Hepatic stellate cell (primary cell): ENCODE results near the gene ATP5ME.
"Not testable (repeated sequence)": the region's sequence is repeated elsewhere in the genome, so short reads cannot be mapped to it uniquely, and the experiment has no call there.

Experiments used
- DNase-seq: peaks from one replicate; pipeline ENCODE4 v3.0.0; 2011; ENCODE audit warnings: low spot score

The ATP5ME gene

DNA sequence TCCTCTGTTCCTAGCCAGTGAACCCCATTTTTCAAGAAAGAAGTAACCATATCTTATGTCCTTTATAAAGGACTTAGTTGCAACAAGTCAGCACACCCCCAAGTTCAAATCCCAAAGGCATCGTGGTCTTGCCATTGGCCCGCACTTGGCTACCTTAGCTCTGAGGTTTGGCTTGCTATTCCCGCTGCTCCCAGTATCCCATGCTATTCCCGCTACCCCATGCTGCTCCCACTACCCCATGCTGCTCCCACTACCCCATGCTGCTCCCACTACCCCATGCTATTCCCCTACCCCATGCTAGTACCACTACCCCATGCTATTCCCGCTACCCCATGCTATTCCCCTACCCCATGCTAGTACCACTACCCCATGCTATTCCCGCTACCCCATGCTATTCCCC is 5.9 kb downstream of the ATP5ME start:
- DNase-seq: not testable (repeated sequence)

DNA sequence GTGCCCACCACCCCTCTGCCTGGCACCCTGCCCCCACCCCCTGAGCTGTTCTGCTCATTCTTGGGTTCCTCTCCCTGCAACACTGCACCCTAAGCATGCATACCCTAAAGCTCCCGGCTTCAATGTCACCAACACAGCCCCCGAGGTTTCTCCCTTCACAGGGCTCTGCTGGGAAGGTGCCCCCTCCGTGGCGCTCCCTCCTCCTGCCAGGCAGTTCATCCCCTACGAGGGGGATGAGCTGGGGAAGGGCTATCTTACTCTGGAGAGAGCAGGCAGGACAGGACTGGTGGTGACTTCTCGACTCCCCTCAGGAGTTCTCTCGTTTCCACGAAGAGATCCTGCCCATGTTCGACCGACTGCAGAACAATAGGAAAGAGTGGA is 6.5 kb downstream of the ATP5ME start:
- DNase-seq: no peak

DNA sequence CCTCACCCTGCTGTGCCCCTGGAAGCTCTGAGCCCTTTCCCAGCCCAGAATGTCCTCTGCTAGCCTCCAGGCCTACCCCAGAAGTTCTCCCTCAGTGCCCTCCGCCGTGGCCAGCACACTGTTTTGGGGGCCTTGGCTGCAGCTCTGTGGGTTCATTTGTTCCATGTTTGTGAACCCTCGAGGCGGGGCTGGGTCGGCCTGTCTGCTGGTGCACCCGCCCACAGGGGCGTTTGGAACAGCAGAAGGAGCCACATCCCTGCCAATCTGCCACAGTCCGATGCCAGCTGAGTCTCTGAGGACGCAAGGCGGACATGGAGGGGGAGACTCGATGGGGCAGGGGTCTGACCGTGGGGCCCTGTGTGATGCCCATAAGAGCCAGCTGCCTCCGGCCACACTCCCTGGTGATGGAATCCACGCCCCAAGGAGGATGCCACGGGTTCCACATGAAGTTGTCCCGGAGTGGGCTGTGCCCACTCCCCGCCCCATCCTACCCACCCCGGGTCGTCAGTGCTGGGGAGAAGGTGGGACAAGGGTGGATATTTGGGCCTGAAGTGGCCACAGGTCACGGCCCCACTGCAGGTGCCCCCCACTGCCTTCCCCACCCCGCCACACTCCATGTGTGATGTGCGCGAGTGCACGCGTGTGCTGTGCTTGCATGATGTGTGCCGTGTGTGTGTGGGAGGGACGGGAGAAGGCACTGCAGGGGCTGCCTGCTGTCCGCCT is 7.1 kb downstream of the ATP5ME start:
- DNase-seq: no peak

GRCh38 chr4:666436-666810 is 7.7 kb downstream of the ATP5ME start:
- no peak for DNase-seq

DNA sequence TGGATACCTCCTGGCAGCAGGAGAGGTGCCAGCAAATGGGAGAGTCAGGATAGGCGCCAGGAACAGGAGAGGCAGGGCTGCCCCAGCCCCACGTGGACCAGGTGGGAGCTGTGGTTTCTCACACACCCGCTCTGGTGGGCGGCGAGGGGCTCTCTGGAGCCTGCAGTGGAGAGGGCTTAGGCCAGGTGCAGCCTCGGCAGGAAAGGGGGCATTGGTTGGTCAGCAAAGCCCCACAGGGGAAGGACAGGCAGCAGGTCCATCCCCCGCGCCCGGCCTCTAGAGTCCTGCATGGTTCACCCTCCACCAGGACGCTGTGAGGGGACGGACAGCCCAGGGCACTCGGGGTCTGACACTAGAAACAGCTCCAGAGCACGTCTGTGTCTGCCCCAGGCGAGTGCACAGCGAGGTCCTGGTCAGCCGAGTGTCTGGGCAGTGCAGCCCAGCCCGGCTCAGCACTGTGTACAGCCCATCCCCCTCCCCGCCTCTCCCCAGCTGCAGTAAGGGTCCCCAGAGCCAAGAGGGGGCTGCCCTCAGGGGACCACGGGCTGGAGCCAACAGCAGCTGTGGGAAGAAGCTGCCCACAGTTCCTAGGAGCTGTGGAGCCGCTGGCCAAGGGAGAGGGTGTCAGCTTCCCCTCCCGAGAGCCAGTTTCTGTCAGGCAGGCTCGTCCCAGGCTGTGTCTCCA is 8.2 kb downstream of the ATP5ME start:
- DNase-seq: no peak

DNA sequence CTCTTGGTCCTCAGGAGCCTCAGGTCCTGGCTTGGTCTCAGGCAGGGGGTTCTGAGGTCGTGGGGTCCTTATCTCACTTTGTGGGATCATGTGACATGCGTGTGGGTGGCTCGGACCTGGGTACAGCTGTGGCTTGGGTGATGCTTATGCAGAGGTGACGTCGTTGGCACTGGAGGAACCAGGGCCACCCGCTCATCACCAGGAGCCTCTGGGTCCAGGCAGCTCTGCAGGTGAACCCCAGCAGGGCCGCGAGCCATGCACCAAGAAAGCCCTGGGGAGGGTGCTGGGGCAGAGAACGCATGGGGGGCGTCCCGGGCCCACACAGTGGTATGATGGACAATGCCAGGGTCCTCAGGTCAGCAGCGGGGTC is 8.7 kb downstream of the ATP5ME start:
- no peak for DNase-seq

DNA sequence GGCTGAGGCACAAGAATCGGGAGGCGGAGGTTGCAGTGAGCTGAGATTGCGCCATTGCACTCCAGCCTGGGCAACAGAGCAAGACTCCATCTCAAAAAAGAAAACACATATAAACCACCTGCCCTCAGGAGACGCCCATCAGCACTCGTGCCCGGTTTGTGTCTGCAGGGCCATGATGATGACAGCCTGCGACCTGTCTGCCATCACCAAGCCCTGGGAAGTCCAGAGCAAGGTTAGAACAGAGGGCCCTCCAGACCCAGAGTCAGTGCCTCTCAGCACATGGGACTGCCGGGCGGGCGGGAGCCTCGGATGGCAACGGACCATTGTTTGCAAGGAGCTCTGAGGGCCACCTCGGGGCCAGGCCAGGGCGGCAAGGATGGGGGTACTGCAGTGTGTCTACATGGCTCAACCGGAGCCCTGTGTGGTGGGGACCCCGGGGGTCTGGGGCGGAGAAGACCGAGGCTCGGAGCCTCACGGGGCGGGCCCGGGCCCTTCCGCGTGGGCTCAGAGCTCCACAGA is 9.3 kb downstream of the ATP5ME start:
- DNase-seq: no peak

DNA sequence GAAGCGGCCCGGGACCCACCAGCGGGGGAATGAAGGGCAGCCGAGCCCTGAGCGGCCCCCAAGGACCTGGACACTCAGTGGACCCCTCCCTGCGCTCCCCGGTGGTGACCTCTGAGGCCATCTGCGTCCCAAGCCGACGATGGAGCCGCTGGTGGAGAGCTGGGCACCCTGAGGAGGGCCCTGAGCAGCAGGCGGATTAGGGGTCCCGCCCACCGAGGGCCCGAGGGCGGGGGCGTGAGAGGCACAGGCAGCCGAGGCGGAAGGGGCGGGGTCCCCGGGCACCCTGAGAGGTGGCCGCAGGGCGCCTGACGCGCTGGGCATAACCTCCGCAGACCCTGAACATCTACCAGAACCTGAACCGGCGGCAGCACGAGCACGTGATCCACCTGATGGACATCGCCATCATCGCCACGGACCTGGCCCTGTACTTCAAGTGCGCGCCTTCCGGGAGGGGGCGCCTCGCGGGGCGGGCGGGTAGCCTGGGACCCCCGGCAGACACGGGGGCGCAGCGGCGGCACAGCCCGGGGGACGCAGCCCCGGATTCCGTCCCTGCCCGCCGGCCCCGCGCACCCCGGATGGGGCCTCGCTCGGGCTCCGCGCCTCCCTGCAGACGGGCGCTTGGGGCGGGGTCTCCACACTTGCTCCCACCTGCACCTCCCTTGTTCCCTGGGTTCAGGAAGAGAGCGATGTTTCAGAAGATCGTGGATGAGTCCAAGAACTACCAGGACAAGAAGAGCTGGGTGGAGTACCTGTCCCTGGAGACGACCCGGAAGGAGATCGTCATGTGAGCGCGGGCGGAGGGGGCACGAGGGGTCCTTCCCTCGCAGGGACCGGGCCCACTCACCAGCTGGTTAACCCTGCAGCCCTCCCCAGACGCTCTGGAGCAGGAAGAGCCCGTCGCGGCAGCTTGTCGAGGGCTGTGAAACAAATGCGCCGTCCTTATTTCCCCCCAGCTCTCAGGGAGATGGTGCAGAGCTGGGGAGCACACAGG is 10.3 kb downstream of the ATP5ME start:
- no peak for DNase-seq

GRCh38 chr4:663046-663437 is 11.0 kb downstream of the ATP5ME start:
- no peak for DNase-seq

DNA sequence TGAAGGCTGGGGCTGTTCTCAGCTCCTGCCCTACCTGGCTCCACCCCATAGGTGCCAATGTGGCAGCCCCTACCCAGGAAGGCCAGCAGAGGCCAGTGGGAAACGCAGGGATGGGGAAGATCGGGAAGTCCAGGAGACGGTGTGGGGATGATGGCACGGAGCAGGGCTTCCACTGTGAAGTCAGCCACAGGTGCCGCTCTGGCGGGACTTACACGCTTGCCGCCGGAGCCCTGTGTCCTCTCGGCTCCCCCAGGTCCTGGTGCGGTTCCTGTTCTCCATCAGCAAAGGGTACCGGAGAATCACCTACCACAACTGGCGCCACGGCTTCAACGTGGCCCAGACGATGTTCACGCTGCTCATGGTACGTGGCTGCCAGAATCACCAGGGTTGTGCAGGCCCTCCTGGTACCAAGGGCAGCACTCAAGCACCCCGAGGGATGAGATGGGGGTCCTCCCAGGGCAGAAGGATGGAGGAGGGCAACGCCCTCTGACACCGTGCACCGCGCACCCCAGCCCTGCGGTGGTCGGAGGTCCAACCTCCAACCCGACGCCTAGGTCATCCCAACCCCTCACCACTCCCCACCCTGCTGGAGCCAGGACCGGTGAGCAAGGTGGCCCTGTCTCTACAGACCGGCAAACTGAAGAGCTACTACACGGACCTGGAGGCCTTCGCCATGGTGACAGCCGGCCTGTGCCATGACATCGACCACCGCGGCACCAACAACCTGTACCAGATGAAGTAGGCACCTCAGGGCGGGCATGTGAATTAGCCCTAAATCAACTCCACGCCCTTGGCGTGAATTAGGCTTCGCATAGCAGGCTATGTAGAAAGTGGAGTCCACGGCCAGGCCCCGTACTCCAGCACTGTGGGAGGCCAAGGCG is 12.0 kb downstream of the ATP5ME start:
- no peak for DNase-seq

GRCh38 chr4:661231-661630 is 12.8 kb downstream of the ATP5ME start:
- no peak for DNase-seq

DNA sequence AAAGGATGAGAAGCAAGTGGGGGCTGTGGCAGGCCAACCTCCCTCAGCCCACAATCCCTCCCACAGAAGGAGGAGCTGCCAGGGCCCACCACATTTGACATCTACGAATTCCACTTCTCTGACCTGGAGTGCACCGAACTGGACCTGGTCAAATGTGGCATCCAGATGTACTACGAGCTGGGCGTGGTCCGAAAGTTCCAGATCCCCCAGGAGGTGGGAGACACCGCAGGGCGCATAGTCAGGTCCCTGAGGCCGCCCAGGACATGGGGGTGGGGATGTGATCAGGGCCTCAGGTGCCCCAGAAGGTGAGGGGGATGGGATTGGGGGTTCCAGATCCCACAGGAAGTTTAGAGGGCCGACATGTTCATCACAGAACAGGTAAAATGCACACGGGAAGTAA is 13.7 kb downstream of the ATP5ME start:
- DNase-seq: no peak

GRCh38 chr4:659851-660250 is 14.2 kb downstream of the ATP5ME start:
- no peak for DNase-seq

- DNase-seq: no peak
Measured at GRCh38 chr4:658681-659667, 15.1 kb downstream of the ATP5ME start.

DNA sequence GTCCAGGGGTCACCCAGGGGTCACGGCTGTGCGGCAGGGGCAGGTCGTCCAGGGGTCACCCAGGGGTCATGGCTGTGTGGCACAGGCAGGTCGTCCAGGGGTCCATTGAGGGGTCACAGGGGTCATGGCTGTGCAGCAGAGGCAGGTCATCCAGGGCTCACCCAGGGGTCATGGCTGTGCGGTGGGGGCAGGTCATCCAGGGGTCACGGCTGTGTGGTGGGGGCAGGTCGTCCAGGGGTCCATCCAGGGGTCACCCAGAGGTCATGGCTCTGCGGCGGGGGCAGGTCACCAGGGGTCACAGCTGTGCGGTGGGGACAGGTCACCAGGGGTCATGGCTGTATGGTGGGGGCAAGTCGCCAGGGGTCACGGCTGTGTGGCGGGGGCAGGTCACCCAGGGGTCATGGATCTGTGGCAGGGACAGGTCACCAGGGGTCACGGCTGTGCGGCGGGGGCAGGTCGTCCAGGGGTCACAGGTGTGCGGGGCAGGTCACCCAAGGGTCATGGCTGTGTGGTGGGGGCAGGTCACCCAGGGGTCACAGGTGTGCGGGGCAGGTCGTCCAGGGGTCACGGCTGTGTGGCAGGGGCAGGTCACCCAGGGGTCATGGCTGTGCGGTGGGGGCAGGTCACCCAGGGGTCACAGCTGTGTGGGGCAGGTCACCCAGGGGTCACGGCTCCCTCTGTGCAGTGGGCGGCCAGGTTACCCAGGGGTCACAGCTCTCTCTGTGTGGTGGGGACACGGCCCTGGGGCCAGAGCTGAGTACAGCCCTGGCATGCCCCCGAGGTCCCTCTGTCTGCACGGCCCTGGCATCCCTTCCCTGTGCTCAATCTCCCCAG is 16.0 kb downstream of the ATP5ME start:
- no peak for DNase-seq

- DNase-seq: no peak
Measured at GRCh38 chr4:657338-657833, 16.7 kb downstream of the ATP5ME start.

- no peak for DNase-seq
Measured at GRCh38 chr4:656436-657337, 17.4 kb downstream of the ATP5ME start.

GRCh38 chr4:655464-656151 is 18.5 kb downstream of the ATP5ME start:
- DNase-seq: no peak
